ENCODE data around the gene BRI3.

DNA sequence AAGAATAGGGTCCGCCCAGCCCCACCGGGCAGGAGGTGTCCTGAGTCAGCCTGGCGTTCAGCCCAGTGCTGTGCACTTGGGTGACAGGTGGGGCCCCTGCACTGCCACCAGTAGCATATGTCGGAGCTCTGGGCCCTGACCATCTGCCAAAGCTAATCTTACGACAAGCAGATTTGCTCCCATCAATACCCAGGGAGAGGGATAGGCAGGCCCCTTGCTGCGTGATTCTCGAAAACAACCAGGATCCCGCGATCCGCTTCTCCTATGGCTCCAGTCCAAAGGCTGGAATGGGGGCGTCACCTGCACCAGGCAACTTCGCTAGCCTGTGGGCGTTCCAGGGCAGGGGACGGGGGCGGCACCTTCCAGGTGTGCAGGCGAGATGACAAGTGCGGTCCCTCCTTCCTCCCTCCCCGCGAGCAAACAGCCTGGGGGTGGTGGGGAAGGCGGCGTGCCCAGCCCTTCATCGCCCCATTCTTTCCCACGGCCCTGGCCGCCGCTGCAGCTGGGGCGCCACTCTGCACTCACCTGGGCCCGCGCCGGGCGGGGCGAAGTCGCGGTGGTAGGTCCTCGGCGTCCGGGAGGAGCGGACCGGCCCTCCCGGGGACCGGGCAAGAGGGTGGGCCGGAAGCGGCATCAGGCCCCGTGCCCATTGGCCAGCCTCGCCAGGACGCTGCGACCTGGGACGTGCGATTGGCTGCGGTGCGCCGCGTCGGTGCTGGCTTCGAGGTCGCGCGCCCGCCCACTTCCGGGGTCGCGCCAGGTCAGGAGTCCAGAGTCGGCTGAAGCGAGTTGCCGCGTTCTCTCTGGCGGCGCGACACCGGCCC lies 29.7 kb upstream of the BRI3 start, which contains the start of gene TECPR1:
- TF ChIP-seq ZNF589 (CRISPR knock-in tag; conservative IDR thresholded peaks at IDR 0.05) (no peak), ZNF891 (CRISPR knock-in tag; IDR thresholded peaks at IDR 0.05) (no peak), GTF2F1 (IDR thresholded peaks at IDR 0.05; ENCODE audit: low read length) (no peak), CBX1 (IDR thresholded peaks at IDR 0.05; ENCODE audit: low read depth) (no peak), POLR2A (IDR thresholded peaks at IDR 0.05; ENCODE audit: insufficient read depth in 1 of 2, low read depth in 2 of 2, low read length in 2 of 2) (peak in 1 of 2 experiments; percentile 81; a peak in 3 of 4 replicates), TCF12 (IDR thresholded peaks at IDR 0.05) (no peak), TCF12 (CRISPR knock-in tag; IDR thresholded peaks at IDR 0.05) (peak; percentile 70; the same call in 1 of the 2 replicates), POLR2AphosphoS5 (IDR thresholded peaks at IDR 0.05; ENCODE audit: low read depth, low read length) (peak; percentile 13; the same call in 1 of the 2 replicates), JUN (CRISPR knock-in tag; IDR thresholded peaks at IDR 0.05) (no peak)
- TF ChIP-seq, protein P1, sequence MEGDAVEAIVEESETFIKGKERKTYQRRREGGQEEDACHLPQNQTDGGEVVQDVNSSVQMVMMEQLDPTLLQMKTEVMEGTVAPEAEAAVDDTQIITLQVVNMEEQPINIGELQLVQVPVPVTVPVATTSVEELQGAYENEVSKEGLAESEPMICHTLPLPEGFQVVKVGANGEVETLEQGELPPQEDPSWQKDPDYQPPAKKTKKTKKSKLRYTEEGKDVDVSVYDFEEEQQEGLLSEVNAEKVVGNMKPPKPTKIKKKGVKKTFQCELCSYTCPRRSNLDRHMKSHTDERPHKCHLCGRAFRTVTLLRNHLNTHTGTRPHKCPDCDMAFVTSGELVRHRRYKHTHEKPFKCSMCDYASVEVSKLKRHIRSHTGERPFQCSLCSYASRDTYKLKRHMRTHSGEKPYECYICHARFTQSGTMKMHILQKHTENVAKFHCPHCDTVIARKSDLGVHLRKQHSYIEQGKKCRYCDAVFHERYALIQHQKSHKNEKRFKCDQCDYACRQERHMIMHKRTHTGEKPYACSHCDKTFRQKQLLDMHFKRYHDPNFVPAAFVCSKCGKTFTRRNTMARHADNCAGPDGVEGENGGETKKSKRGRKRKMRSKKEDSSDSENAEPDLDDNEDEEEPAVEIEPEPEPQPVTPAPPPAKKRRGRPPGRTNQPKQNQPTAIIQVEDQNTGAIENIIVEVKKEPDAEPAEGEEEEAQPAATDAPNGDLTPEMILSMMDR (CRISPR knock-in tag; IDR thresholded peaks at IDR 0.05): no peak; the same call in 1 of the 2 replicates
- TF ChIP-seq, protein P2, sequence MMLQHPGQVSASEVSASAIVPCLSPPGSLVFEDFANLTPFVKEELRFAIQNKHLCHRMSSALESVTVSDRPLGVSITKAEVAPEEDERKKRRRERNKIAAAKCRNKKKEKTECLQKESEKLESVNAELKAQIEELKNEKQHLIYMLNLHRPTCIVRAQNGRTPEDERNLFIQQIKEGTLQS (CRISPR knock-in tag; IDR thresholded peaks at IDR 0.05): no peak
